ENCODE data around the gene MISP3. TPM values are rescaled to one million over a fixed set of nuclear protein-coding genes. Genes with fewer than 3 reads are reported as not detected.
A peak's percentile ranks its signal among the peaks of the same experiment; 100 is the strongest.
"Not testable (repeated sequence)": the region's sequence is repeated elsewhere in the genome, so short reads cannot be mapped to it uniquely, and the experiment has no call there.

The MISP3 gene
- total RNA-seq, 1 donor from 2014 or later: 3.6 TPM

DNA sequence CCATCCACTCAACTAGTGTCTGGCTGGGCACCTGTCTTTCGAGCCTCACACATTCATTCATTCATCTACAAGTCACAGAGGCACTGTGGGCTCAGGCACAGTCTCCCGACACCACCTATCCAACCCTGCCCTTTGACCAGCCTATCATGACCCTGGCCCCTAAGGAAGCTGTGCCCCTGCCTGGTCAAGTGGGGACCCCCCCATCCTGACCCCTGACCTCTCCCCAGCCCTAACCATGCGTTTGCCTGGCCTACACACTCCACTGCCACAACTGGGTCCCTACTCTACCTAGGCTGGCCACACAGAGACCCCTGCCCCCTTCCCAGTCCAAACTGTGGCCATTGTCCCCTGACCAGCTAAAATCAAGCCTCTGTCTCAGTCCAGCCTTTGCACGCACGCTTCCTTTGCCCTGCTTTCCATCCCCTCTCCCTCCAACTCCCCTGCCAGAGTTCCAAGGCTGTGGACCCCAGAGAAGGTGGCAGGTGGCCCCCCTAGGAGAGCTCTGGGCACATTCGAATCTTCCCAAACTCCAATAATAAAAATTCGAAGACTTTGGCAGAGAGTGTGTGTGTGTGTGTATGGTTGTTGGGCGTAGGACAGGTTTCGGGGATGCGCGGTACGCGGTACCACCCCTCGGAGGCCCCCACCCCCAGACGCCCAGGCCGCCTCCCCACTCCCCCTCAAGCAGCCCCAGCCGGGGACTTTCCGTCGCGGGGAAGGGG lies 41.4 kb upstream of the MISP3 start:
- H3K9me3 Mint-ChIP-seq: no peaks in the 10 kb centered on the region
- TF ChIP-seq, protein P1, sequence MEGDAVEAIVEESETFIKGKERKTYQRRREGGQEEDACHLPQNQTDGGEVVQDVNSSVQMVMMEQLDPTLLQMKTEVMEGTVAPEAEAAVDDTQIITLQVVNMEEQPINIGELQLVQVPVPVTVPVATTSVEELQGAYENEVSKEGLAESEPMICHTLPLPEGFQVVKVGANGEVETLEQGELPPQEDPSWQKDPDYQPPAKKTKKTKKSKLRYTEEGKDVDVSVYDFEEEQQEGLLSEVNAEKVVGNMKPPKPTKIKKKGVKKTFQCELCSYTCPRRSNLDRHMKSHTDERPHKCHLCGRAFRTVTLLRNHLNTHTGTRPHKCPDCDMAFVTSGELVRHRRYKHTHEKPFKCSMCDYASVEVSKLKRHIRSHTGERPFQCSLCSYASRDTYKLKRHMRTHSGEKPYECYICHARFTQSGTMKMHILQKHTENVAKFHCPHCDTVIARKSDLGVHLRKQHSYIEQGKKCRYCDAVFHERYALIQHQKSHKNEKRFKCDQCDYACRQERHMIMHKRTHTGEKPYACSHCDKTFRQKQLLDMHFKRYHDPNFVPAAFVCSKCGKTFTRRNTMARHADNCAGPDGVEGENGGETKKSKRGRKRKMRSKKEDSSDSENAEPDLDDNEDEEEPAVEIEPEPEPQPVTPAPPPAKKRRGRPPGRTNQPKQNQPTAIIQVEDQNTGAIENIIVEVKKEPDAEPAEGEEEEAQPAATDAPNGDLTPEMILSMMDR (conservative IDR thresholded peaks at IDR 0.05): no peak
- peak overlapping the region; percentile 21 for H3K27ac Mint-ChIP-seq
- H3K36me3 Mint-ChIP-seq: no peaks in the 10 kb centered on the region
- H3K4me1 Mint-ChIP-seq (ENCODE audit: unreplicated experiment): no peaks in the 10 kb centered on the region
- no peak for DNase-seq (ENCODE audit: extremely low spot score, unreplicated experiment)
- peaks cover 23% of the 10 kb centered on the region for H3K27me3 Mint-ChIP-seq
- peak overlapping the region; percentile 81 for H3K4me3 Mint-ChIP-seq

- Mint-ChIP-seq H3K9me3 (no peaks in the 10 kb centered on the region), H3K36me3 (no peaks in the 10 kb centered on the region), H3K27me3 (peaks cover 23% of the 10 kb centered on the region), H3K4me3 (peak within 1 kb of the TSS; percentile 84), H3K4me1 (ENCODE audit: unreplicated experiment) (no peaks in the 10 kb centered on the region), H3K27ac (peak within 1 kb of the TSS; percentile 21)
- no peak for DNase-seq (ENCODE audit: extremely low spot score, unreplicated experiment)
- TF ChIP-seq, protein P1 (conservative IDR thresholded peaks at IDR 0.05): peak; percentile 77
Observed at GRCh38 chr19:14031719-14032480, 40.7 kb upstream of the MISP3 start, which contains the start of gene IL27RA. IL27RA (plus strand) TSS chr19:14031762; CDS start chr19:14031873, 111 bp downstream.

GRCh38 chr19:14033946-14034345 lies 38.6 kb upstream of the MISP3 start:
- Mint-ChIP-seq H3K9me3 (no peaks in the 10 kb centered on the region), H3K27me3 (peaks cover 12% of the 10 kb centered on the region), H3K36me3 (no peaks in the 10 kb centered on the region), H3K27ac (no peak overlapping the region), H3K4me3 (no peak overlapping the region), H3K4me1 (ENCODE audit: unreplicated experiment) (no peaks in the 10 kb centered on the region)
- TF ChIP-seq, protein P1 (conservative IDR thresholded peaks at IDR 0.05): no peak
- no peak for DNase-seq (ENCODE audit: extremely low spot score, unreplicated experiment)

DNA sequence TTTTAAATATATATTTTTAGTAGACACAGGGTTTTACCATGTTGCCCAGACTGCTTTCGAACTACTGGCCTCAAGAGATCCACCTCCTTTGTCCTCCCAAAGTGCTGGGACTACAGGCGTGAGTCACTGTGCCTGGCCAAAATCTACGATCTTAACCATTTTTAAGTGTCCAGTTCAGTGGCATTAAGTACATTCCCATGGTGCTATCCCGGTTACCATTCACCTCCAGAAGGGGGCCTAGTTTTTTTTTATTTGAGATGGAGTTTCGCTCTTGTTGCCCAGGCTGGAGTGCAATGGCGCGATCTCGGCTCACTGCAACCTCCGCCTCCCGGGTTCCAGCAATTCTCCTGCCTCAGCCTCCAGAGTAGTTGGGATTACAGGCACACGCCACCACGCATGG lies 37.4 kb upstream of the MISP3 start:
- not testable (repeated sequence) for H3K27ac Mint-ChIP-seq; H3K4me1 Mint-ChIP-seq (ENCODE audit: unreplicated experiment); H3K27me3 Mint-ChIP-seq; H3K36me3 Mint-ChIP-seq; DNase-seq (ENCODE audit: extremely low spot score, unreplicated experiment); H3K9me3 Mint-ChIP-seq; H3K4me3 Mint-ChIP-seq
- TF ChIP-seq, protein P1 (conservative IDR thresholded peaks at IDR 0.05): peak; percentile 41

- Mint-ChIP-seq H3K4me3 (no peak overlapping the region), H3K27ac (no peak overlapping the region), H3K36me3 (no peaks in the 10 kb centered on the region), H3K4me1 (ENCODE audit: unreplicated experiment) (no peaks in the 10 kb centered on the region), H3K27me3 (peaks cover 10% of the 10 kb centered on the region), H3K9me3 (no peaks in the 10 kb centered on the region)
- TF ChIP-seq, protein P1 (conservative IDR thresholded peaks at IDR 0.05): no peak
- no peak for DNase-seq (ENCODE audit: extremely low spot score, unreplicated experiment)
Observed at GRCh38 chr19:14035706-14036105, 36.9 kb upstream of the MISP3 start.

Measured in type B pancreatic cell (in vitro differentiated cells).